GM12878 (cell line): ENCODE data around the gene TARBP1. TPM values are rescaled to one million over a fixed set of nuclear protein-coding genes. Genes with fewer than 3 reads are reported as not detected.

Source experiments
- ATAC-seq: fragments of 200-7000 bp; cut with Tn5 transposase; 3 replicates; pipeline ENCODE4 v1.9.1; 2020; ENCODE audit warnings: mild to moderate bottlenecking, moderate library complexity
- BruUV-seq: library from RNA; stranded (reverse); fragments of 400-500 nt; replicated peaks from 2 replicates; lab custom pipeline; 2021; lab: Mats Ljungman, UMichigan
- CTCF ChIA-PET: fragments of 300-600 bp; sonication (Branson Sonifier 250); formaldehyde crosslinking; extraction: SDS; loops from one replicate; lab custom pipeline; 2021; ENCODE audit warnings: inconsistent platforms; lab: Yijun Ruan, JAX
- POLR2A ChIA-PET: fragments of 350-600 bp; formaldehyde crosslinking; extraction: SDS; loops from one replicate; lab custom pipeline; 2021; ENCODE audit warnings: inconsistent platforms; lab: Charles Lee
- RAD21 ChIA-PET: fragments of 300-600 bp; sonication (Branson Sonifier 250); formaldehyde crosslinking; loops from one replicate; lab custom pipeline; 2023; ENCODE audit warnings: antibody characterized with exemption; ENCODE audit not compliant: unreplicated experiment; lab: Charles Lee
- SMC1A ChIA-PET: fragments of 300-600 bp; sonication (Branson Sonifier 250); formaldehyde crosslinking; loops from one replicate; lab custom pipeline; 2023; ENCODE audit not compliant: unreplicated experiment, uncharacterized antibody; lab: Charles Lee
- DNase-seq: peaks from one replicate; pipeline ENCODE4 v3.0.0-alpha.2; 2011; ENCODE audit warnings: low read depth, low spot score
- FAIRE-seq: peaks from 3 replicates; lab custom pipeline; 2011; peaks lifted over from hg19 to GRCh38; lab: Jason Lieb, UNC
- H2AFZ ChIP-seq: 2 replicates; pipeline ENCODE4 v1.6.0; 2011; ENCODE audit warnings: low read depth, low read length, control low read depth; ENCODE audit not compliant: control insufficient read depth
- H3K27ac ChIP-seq: 2 replicates; pipeline ENCODE4 v1.5.1; 2011; ENCODE audit warnings: control low read depth; ENCODE audit not compliant: control insufficient read depth, insufficient read depth
- H3K27me3 ChIP-seq, 2 experiments: replicated peaks in 1 of 2; 2 replicates each; pipeline versions ENCODE4 v1.6.0 to v1.6.1; 2011; ENCODE audit warnings: low read length in 1 of 2; ENCODE audit not compliant: control insufficient read depth in 2 of 2, insufficient read depth in 2 of 2
- H3K36me3 ChIP-seq, 2 experiments: 2 replicates each; pipeline ENCODE4 v1.5.1; 2011; ENCODE audit warnings: low read length in 1 of 2; ENCODE audit not compliant: control insufficient read depth in 2 of 2, insufficient read depth in 2 of 2
- H3K4me1 ChIP-seq: 2 replicates; pipeline ENCODE4 v1.6.1; 2011; ENCODE audit warnings: mild to moderate bottlenecking, low read length, moderate library complexity, mixed read lengths; ENCODE audit not compliant: control insufficient read depth, insufficient read depth
- H3K4me2 ChIP-seq: 2 replicates; pipeline ENCODE4 v1.6.0; 2011; ENCODE audit warnings: control low read depth; ENCODE audit not compliant: control insufficient read depth, insufficient read depth
- H3K4me3 ChIP-seq: fragments of 200-600 bp; sonication (generic); 2 replicates; pipeline ENCODE4 v1.5.1; 2016
- H3K79me2 ChIP-seq: 2 replicates; pipeline ENCODE4 v1.6.0; 2011; ENCODE audit warnings: low read length; ENCODE audit not compliant: control insufficient read depth, insufficient read depth
- H3K9ac ChIP-seq: 2 replicates; pipeline ENCODE4 v1.8.0; 2011; ENCODE audit warnings: low read length, control low read depth, mixed read lengths; ENCODE audit not compliant: control insufficient read depth, insufficient read depth
- H3K9me3 ChIP-seq: replicated peaks from 3 replicates; pipeline ENCODE4 v1.5.1; 2011; ENCODE audit warnings: mild to moderate bottlenecking, low read length; ENCODE audit not compliant: control insufficient read depth, insufficient read depth
- H4K20me1 ChIP-seq: 2 replicates; pipeline ENCODE4 v1.6.0; 2011; ENCODE audit not compliant: control insufficient read depth, insufficient read depth
- ATF2 ChIP-seq: IDR thresholded peaks from 2 replicates; pipeline ENCODE4 v1.6.1; 2012; ENCODE audit warnings: low read length, inconsistent platforms
- CEBPZ ChIP-seq: fragments of 150-350 bp; IDR thresholded peaks from 2 replicates; pipeline ENCODE4 v1.6.1; 2016; ENCODE audit warnings: low read depth, low read length
- EED ChIP-seq: sonication (generic); IDR thresholded peaks from 2 replicates; pipeline ENCODE4 v1.6.1; 2016; ENCODE audit warnings: antibody characterized with exemption, low read depth
- EP300 ChIP-seq, 2 experiments: fragments of 150-350 bp in 1 of 2; IDR thresholded peaks; 2 replicates each; pipeline ENCODE4 v1.6.1; 2011 to 2012; ENCODE audit warnings: low read depth in 2 of 2, low read length in 2 of 2, borderline replicate concordance in 1 of 2, improper control_type of control experiment in 1 of 2, inconsistent platforms in 1 of 2; ENCODE audit not compliant: control insufficient read depth in 1 of 2
- HDAC2 ChIP-seq: fragments of 200-600 bp; sonication (generic); IDR thresholded peaks from 2 replicates; pipeline ENCODE4 v1.6.1; 2017
- KDM1A ChIP-seq: fragments of 200-600 bp; sonication (generic); IDR thresholded peaks from 2 replicates; pipeline ENCODE4 v1.6.1; 2016; ENCODE audit warnings: borderline replicate concordance
- KLF5 ChIP-seq: fragments of 450-650 bp; IDR thresholded peaks from 2 replicates; pipeline ENCODE4 v1.6.1; 2014; ENCODE audit warnings: mild to moderate bottlenecking; ENCODE audit not compliant: partially characterized antibody
- MTA3 ChIP-seq: IDR thresholded peaks from 2 replicates; pipeline ENCODE4 v1.6.1; 2012; ENCODE audit warnings: low read length, inconsistent platforms, borderline replicate concordance
- NBN ChIP-seq: fragments of 450-650 bp; IDR thresholded peaks from 2 replicates; pipeline ENCODE4 v1.6.1; 2016
- NFIC ChIP-seq: IDR thresholded peaks from 2 replicates; pipeline ENCODE4 v1.6.1; 2012; ENCODE audit warnings: low read depth, mild to moderate bottlenecking, inconsistent platforms, low read length, moderate library complexity
- PAX5 ChIP-seq: IDR thresholded peaks from 2 replicates; pipeline ENCODE4 v1.6.1; 2011; ENCODE audit warnings: low read depth, low read length, borderline replicate concordance
- POLR2A ChIP-seq: IDR thresholded peaks from 2 replicates; pipeline ENCODE4 v1.6.1; 2011; ENCODE audit warnings: low read depth, mild to moderate bottlenecking, low read length
- RAD51 ChIP-seq: fragments of 450-650 bp; IDR thresholded peaks from 2 replicates; pipeline ENCODE4 v1.6.1; 2016; ENCODE audit warnings: moderate library complexity, mild to moderate bottlenecking, inconsistent platforms
- SREBF2 ChIP-seq: IDR thresholded peaks from 2 replicates; pipeline ENCODE4 v1.6.1; 2012; ENCODE audit warnings: mild to moderate bottlenecking, low read length
- STAT1 ChIP-seq: fragments of 450-650 bp; conservative IDR thresholded peaks from 2 replicates; pipeline ENCODE4 v1.6.1; 2014; ENCODE audit warnings: antibody characterized with exemption, mild to moderate bottlenecking
- SUZ12 ChIP-seq: fragments of 200-600 bp; sonication (generic); IDR thresholded peaks from one replicate; pipeline ENCODE4 v1.6.1; 2018; ENCODE audit warnings: antibody characterized with exemption, mild to moderate bottlenecking; ENCODE audit not compliant: unreplicated experiment
- ZNF217 ChIP-seq: fragments of 450-650 bp; IDR thresholded peaks from 2 replicates; pipeline ENCODE4 v1.6.1; 2017; ENCODE audit warnings: antibody characterized with exemption, mild to moderate bottlenecking
- ZSCAN29 ChIP-seq: fragments of 450-650 bp; IDR thresholded peaks from 2 replicates; pipeline ENCODE4 v1.6.1; 2017; ENCODE audit warnings: mild to moderate bottlenecking, moderate library complexity
- WGBS: methylation state at CpG from one replicate; pipeline ENCODE4 v1.1.6; 2016; ENCODE audit warnings: low lambda C conversion rate; ENCODE audit not compliant: insufficient replicate concordance, insufficient coverage; ENCODE audit errors: missing lambda C conversion rate; 5-methylcytosine and 5-hydroxymethylcytosine counted together
- in situ Hi-C: fragments of 300-500 bp; cut with MboI; formaldehyde crosslinking; loops from 9 replicates; pipeline ENCODE4 v1.14.3; 2018; ENCODE audit warnings: mixed read lengths
- intact Hi-C: fragments of 100-400 bp; cut with micrococcal nuclease; formaldehyde crosslinking; loops from one replicate; pipeline ENCODE4 v1.14.2; 2022; ENCODE audit not compliant: unreplicated experiment
- polyA plus RNA-seq, 11 experiments: library from polyadenylated mRNA; depleted of rRNA in 4 of 11; unstranded in 6 of 11; stranded (reverse) in 5 of 11; fragments of >200 nt; fragmentation: Nextera tagmentation in 4 of 11; fragmentation: Illumina TruSeq in 1 of 11; extraction: Ambion mirVana in 4 of 11; extraction: Trizol in 1 of 11; gene quantifications; 1 replicate in 1 of 11; 2 replicates in 10 of 11; pipeline versions ENCODE4 v1.2.1 to v1.2.3, GENCODE V29; 2011 to 2016; ENCODE audit warnings: inconsistent platforms in 2 of 11, missing spikeins in 2 of 11, low read depth in 1 of 11
- total RNA-seq, 4 experiments: library from RNA; depleted of rRNA in 3 of 4; stranded (reverse); fragments of >200 nt in 3 of 4; fragmentation: Illumina TruSeq in 1 of 4; extraction: Trizol in 1 of 4; gene quantifications; 2 replicates each; pipeline versions ENCODE4 v1.2.1 to v1.2.3, GENCODE V29; 2013 to 2021

TARBP1 gene
- total and polyA plus RNA-seq, 10 of the 15 experiments (the other 5 are each of a cell fraction or from before 2014, with no cell fraction given) = 10.8 to 94.4 (median 35.3) TPM

GRCh38 chr1:234373959-234374254, 105.1 kb downstream of the TARBP1 start (continued):
- no peak for TF ChIP-seq SREBF2

- WGBS = under 1% methylated on average over 61 of the region's 62 CpGs
- Histone ChIP-seq H3K4me3 (peak within 1 kb of the TSS; percentile 86), H3K9ac (peak within 1 kb of the TSS; percentile 97), H2AFZ (peak within 1 kb of the TSS; percentile 79), H3K27me3 (no peaks in the 10 kb centered on the region; a peak in 1 of 4 replicates), H4K20me1 (no peaks in the 10 kb centered on the region), H3K27ac (peak within 1 kb of the TSS; percentile 95), H3K4me2 (peak within 1 kb of the TSS; percentile 95), H3K4me1 (peaks cover 6% of the 10 kb centered on the region; the same call in 1 of the 2 replicates), H3K36me3 (peaks cover 0 to 13% of the 10 kb centered on the region in 2 experiments), H3K79me2 (peaks cover 27% of the 10 kb centered on the region), H3K9me3 (no peaks in the 10 kb centered on the region)
- RAD21 ChIA-PET = interaction anchor here (0.6 to 3.1 kb wide), 9 partner anchors 15 to 239 kb away, joined by 3 to 14 read pairs (median 4); no protein-coding TSS in a partner anchor
- CTCF ChIA-PET = interaction anchor here (0.6 to 2.9 kb wide), 10 partner anchors 9 to 1140 kb away, joined by 3 to 11 read pairs (median 5); no protein-coding TSS in a partner anchor
- intact Hi-C loops = loop anchor here (1.0 to 10.0 kb wide), 4 partner anchors 16 to 231 kb away; no protein-coding TSS in a partner anchor
- in situ Hi-C loops = no loop called here
- peak; percentile 35 for FAIRE-seq
- SMC1A ChIA-PET = interaction anchor here (0.6 to 4.1 kb wide), 13 partner anchors 9 to 732 kb away, joined by 3 to 30 read pairs (median 3); no protein-coding TSS in a partner anchor
- BruUV-seq = no TSS peak
- peak; percentile 93 for ATAC-seq
- POLR2A ChIA-PET = interaction anchor here (0.8 to 2.6 kb wide), 10 partner anchors 9 to 122 kb away, joined by 3 to 16 read pairs (median 4); partner anchors contain the start of gene TARBP1
- peak; percentile 94 for DNase-seq
- TF ChIP-seq ZNF217 (0 out of 2 replicates have a peak, but pooled peaks have one; percentile 46), KLF5 (peak; percentile 88), ATF2 (peak; percentile 56; the same call in 1 of the 2 replicates), RAD51 (peak; percentile 70; the same call in 1 of the 2 replicates), KDM1A (no peak), HDAC2 (no peak), NBN (peak; percentile 95), CEBPZ (no peak), EP300 (IDR thresholded peaks at IDR 0.05; ENCODE audit: borderline replicate concordance in 1 of 2, control insufficient read depth in 1 of 2, low read depth in 2 of 2, low read length in 2 of 2) (0 out of 4 replicates have a peak, but pooled peaks of 1 of the 2 experiments have one; percentile 25), STAT1 (peak; percentile 75; the same call in 1 of the 2 replicates), NFIC (0 out of 2 replicates have a peak, but pooled peaks have one; percentile 51), SUZ12 (no peak), MTA3 (peak; percentile 78; the same call in 1 of the 2 replicates), POLR2A (peak; percentile 90), ZSCAN29 (peak; percentile 69), PAX5 (0 out of 2 replicates have a peak, but pooled peaks have one; percentile 29), EED (peak; percentile 32)
Measured at GRCh38 chr1:234373064-234373958, 105.7 kb downstream of the TARBP1 start, which contains the start of gene COA6. Gene COA6 (plus strand): TSS chr1:234373456. CDS start chr1:234373467, 11 bp downstream.
